ENCODE measurements around the gene ARHGEF12.

Gene ARHGEF12

GRCh38 chr11:120357620-120358019, 21.4 kb downstream of the ARHGEF12 start:
- in situ Hi-C loops (cut with MboI; ENCODE audit: low sequenced_read_pairs, unreplicated experiment): no loop called here
- no peak for DNase-seq (ENCODE audit: low spot score)
- TF ChIP-seq CTCF (IDR thresholded peaks at IDR 0.05; ENCODE audit: borderline replicate concordance, control extremely low read depth, extremely low read depth, insufficient read depth, missing control alignments): no peak

GRCh38 chr11:120358729-120359128, 22.5 kb downstream of the ARHGEF12 start:
- DNase-seq (ENCODE audit: low spot score): no peak
- in situ Hi-C loops (cut with MboI; ENCODE audit: low sequenced_read_pairs, unreplicated experiment): no loop called here
- no peak for TF ChIP-seq CTCF (IDR thresholded peaks at IDR 0.05; ENCODE audit: borderline replicate concordance, control extremely low read depth, extremely low read depth, insufficient read depth, missing control alignments)

- no peak for TF ChIP-seq CTCF (IDR thresholded peaks at IDR 0.05; ENCODE audit: borderline replicate concordance, control extremely low read depth, extremely low read depth, insufficient read depth, missing control alignments)
- no peak for DNase-seq (ENCODE audit: low spot score)
- in situ Hi-C loops (cut with MboI; ENCODE audit: low sequenced_read_pairs, unreplicated experiment): no loop called here
Measured at GRCh38 chr11:120363436-120363835, 27.2 kb downstream of the ARHGEF12 start.

GRCh38 chr11:120365512-120365911, 29.3 kb downstream of the ARHGEF12 start:
- in situ Hi-C loops (cut with MboI; ENCODE audit: low sequenced_read_pairs, unreplicated experiment): no loop called here
- TF ChIP-seq CTCF (IDR thresholded peaks at IDR 0.05; ENCODE audit: borderline replicate concordance, control extremely low read depth, extremely low read depth, insufficient read depth, missing control alignments): no peak

GRCh38 chr11:120372296-120372695, 36.1 kb downstream of the ARHGEF12 start:
- no peak for DNase-seq (ENCODE audit: low spot score)
- TF ChIP-seq CTCF (IDR thresholded peaks at IDR 0.05; ENCODE audit: borderline replicate concordance, control extremely low read depth, extremely low read depth, insufficient read depth, missing control alignments): no peak
- in situ Hi-C loops (cut with MboI; ENCODE audit: low sequenced_read_pairs, unreplicated experiment): no loop called here

More at GRCh38 chr11:120365512-120365911, 29.3 kb downstream of the ARHGEF12 start:
- no peak for DNase-seq (ENCODE audit: low spot score)

- in situ Hi-C loops (cut with MboI; ENCODE audit: low sequenced_read_pairs, unreplicated experiment): no loop called here
- TF ChIP-seq CTCF (IDR thresholded peaks at IDR 0.05; ENCODE audit: borderline replicate concordance, control extremely low read depth, extremely low read depth, insufficient read depth, missing control alignments): no peak
- DNase-seq (ENCODE audit: low spot score): no peak
Measured at GRCh38 chr11:120375076-120375475, 38.9 kb downstream of the ARHGEF12 start.

Measured in GM13976 (cell line).